Neural progenitor cell (in vitro differentiated cells): ENCODE data around the gene PTCHD1. TPM values are rescaled to one million over a fixed set of nuclear protein-coding genes. Genes with fewer than 3 reads are reported as not detected.

ENCODE experiments used
- DNase-seq: peaks from one replicate; pipeline ENCODE4 v3.0.0-alpha.2; 2016; ENCODE audit warnings: low spot score
- H2AFZ ChIP-seq: fragments of 200-600 bp; sonication (generic); replicated peaks from 2 replicates; pipeline ENCODE4 v1.6.1; 2016; ENCODE audit warnings: antibody characterized with exemption
- H3F3A ChIP-seq: fragments of 200-600 bp; sonication (generic); 2 replicates; pipeline ENCODE4 v1.6.1; 2016; ENCODE audit warnings: antibody characterized with exemption, low read depth
- H3K27ac ChIP-seq: fragments of 200-600 bp; sonication (generic); 2 replicates; pipeline ENCODE4 v1.5.1; 2016; ENCODE audit warnings: mild to moderate bottlenecking
- H3K27me3 ChIP-seq: fragments of 200-600 bp; sonication (generic); 2 replicates; pipeline ENCODE4 v1.6.1; 2016; ENCODE audit warnings: mild to moderate bottlenecking, moderate library complexity
- H3K36me3 ChIP-seq: fragments of 200-600 bp; sonication (generic); 2 replicates; pipeline ENCODE4 v1.5.1; 2016
- H3K4me1 ChIP-seq: fragments of 200-600 bp; sonication (generic); 2 replicates; pipeline ENCODE4 v1.6.1; 2016; ENCODE audit warnings: mixed run types
- H3K4me2 ChIP-seq: fragments of 200-600 bp; sonication (generic); 2 replicates; pipeline ENCODE4 v1.6.1; 2016
- H3K4me3 ChIP-seq: fragments of 200-600 bp; sonication (generic); 2 replicates; pipeline ENCODE4 v1.5.1; 2016
- H3K79me2 ChIP-seq: fragments of 200-600 bp; sonication (generic); 2 replicates; pipeline ENCODE4 v1.6.1; 2016; ENCODE audit warnings: low read depth
- H3K9ac ChIP-seq: fragments of 200-600 bp; sonication (generic); 2 replicates; pipeline ENCODE4 v1.6.1; 2016
- H3K9me3 ChIP-seq: fragments of 200-600 bp; sonication (generic); 2 replicates; pipeline ENCODE4 v1.5.1; 2016; ENCODE audit warnings: low read depth
- H4K20me1 ChIP-seq: fragments of 200-600 bp; sonication (generic); 2 replicates; pipeline ENCODE4 v1.6.1; 2016; ENCODE audit warnings: low read depth
- H3K27ac Mint-ChIP-seq: 3 replicates; pipeline ENCODE4 v1.8.0; 2021; ENCODE audit warnings: mixed read lengths
- H3K27me3 Mint-ChIP-seq: 2 replicates; pipeline ENCODE4 v1.8.0; 2022; ENCODE audit warnings: low read depth, mild to moderate bottlenecking, inconsistent platforms, moderate library complexity, mixed read lengths; ENCODE audit not compliant: insufficient read depth
- H3K36me3 Mint-ChIP-seq: 3 replicates; pipeline ENCODE4 v1.8.0; 2021; ENCODE audit warnings: mixed read lengths
- H3K4me1 Mint-ChIP-seq: 3 replicates; pipeline ENCODE4 v1.8.0; 2021; ENCODE audit warnings: mixed read lengths
- H3K4me3 Mint-ChIP-seq: 3 replicates; pipeline ENCODE4 v1.8.0; 2021; ENCODE audit warnings: mild to moderate bottlenecking, moderate library complexity, mixed read lengths
- H3K9me3 Mint-ChIP-seq: 3 replicates; pipeline ENCODE4 v1.8.0; 2020; ENCODE audit warnings: mixed read lengths
- CTCF ChIP-seq: fragments of 200-600 bp; sonication (generic); IDR thresholded peaks from 2 replicates; pipeline ENCODE4 v1.5.1; 2017; ENCODE audit warnings: antibody characterized with exemption, mild to moderate bottlenecking
- EZH2 ChIP-seq: fragments of 200-600 bp; sonication (generic); IDR thresholded peaks from 2 replicates; pipeline ENCODE4 v1.6.1; 2017; ENCODE audit warnings: antibody characterized with exemption, mild to moderate bottlenecking, moderate library complexity
- EZH2phosphoT487 ChIP-seq: fragments of 200-600 bp; sonication (generic); IDR thresholded peaks from 2 replicates; pipeline ENCODE4 v1.6.1; 2017; ENCODE audit warnings: antibody characterized with exemption
- total RNA-seq: library from RNA; depleted of rRNA; stranded (reverse); fragments of >200 nt; gene quantifications from 2 replicates; pipeline ENCODE4 v1.2.3, GENCODE V29; 2015; ENCODE audit warnings: low replicate concordance

PTCHD1 gene
- total RNA-seq, 1 donor from 2014 or later, result 0.07 TPM

DNA sequence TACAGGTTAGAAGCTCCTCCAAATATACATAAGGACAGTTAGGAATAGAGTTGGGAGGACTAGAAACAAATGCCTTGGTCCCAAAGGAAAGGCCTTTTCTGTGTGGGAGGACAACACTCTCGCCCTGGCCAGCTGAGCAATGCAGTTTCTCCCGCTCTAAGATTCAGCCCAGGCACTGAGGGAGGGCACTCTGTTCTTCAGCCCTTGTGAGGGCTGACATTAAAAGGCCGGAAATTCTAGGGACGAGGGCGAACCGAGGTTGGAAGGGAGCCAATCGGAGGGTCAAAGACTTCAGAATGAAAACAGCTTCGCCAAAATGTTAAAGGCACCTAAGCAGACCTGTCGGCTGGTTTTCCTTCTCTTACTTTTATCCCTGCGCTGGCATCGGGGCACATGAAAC, 2.9 kb upstream of the PTCHD1 start:
- no peaks in the 10 kb centered on the region for H3K36me3 Mint-ChIP-seq
- no peaks in the 10 kb centered on the region for H3K9me3 Mint-ChIP-seq
- no peak overlapping the region for H3K27ac ChIP-seq
- no peaks in the 10 kb centered on the region for H3F3A ChIP-seq
- H3K9ac ChIP-seq, result no peak overlapping the region
- no peak for TF ChIP-seq CTCF
- TF ChIP-seq EZH2, result peak; percentile 31
- H3K4me3 Mint-ChIP-seq, result peak overlapping the region; percentile 81
- H3K27ac Mint-ChIP-seq, result no peak overlapping the region
- H3K4me2 ChIP-seq, result peak overlapping the region; percentile 94
- DNase-seq, result peak; percentile 18
- peaks cover 58% of the 10 kb centered on the region for H3K27me3 Mint-ChIP-seq
- H3K79me2 ChIP-seq, result no peaks in the 10 kb centered on the region
- peaks cover 17% of the 10 kb centered on the region for H3K4me1 ChIP-seq
- peaks cover 14% of the 10 kb centered on the region for H3K4me1 Mint-ChIP-seq
- peaks cover 3% of the 10 kb centered on the region for H4K20me1 ChIP-seq
- peaks cover 76% of the 10 kb centered on the region for H3K27me3 ChIP-seq
- H3K9me3 ChIP-seq, result no peaks in the 10 kb centered on the region
- H3K36me3 ChIP-seq, result no peaks in the 10 kb centered on the region
- H2AFZ ChIP-seq, result no peak overlapping the region
- H3K4me3 ChIP-seq, result peak overlapping the region; percentile 55

- H3K27me3 Mint-ChIP-seq, result peaks cover 62% of the 10 kb centered on the region
- H3K27ac ChIP-seq, result no peak overlapping the region
- peaks cover 14% of the 10 kb centered on the region for H3K4me1 Mint-ChIP-seq
- no peak overlapping the region for H3K9ac ChIP-seq
- TF ChIP-seq EZH2phosphoT487 (peak; percentile 29), EZH2 (peak; percentile 50), CTCF (no peak)
- no peak overlapping the region for H2AFZ ChIP-seq
- no peak overlapping the region for H3K27ac Mint-ChIP-seq
- H4K20me1 ChIP-seq, result no peaks in the 10 kb centered on the region
- peaks cover 17% of the 10 kb centered on the region for H3K4me1 ChIP-seq
- H3K9me3 ChIP-seq, result no peaks in the 10 kb centered on the region
- peak overlapping the region; percentile 81 for H3K4me3 Mint-ChIP-seq
- no peaks in the 10 kb centered on the region for H3K36me3 ChIP-seq
- H3K9me3 Mint-ChIP-seq, result no peaks in the 10 kb centered on the region
- peak overlapping the region; percentile 55 for H3K4me3 ChIP-seq
- DNase-seq, result peak; percentile 29
- H3F3A ChIP-seq, result no peaks in the 10 kb centered on the region
- H3K27me3 ChIP-seq, result peaks cover 82% of the 10 kb centered on the region
- H3K79me2 ChIP-seq, result no peaks in the 10 kb centered on the region
- H3K36me3 Mint-ChIP-seq, result no peaks in the 10 kb centered on the region
- peak overlapping the region; percentile 94 for H3K4me2 ChIP-seq
Observed at GRCh38 chrX:23332101-23332887, 2.4 kb upstream of the PTCHD1 start.

DNA sequence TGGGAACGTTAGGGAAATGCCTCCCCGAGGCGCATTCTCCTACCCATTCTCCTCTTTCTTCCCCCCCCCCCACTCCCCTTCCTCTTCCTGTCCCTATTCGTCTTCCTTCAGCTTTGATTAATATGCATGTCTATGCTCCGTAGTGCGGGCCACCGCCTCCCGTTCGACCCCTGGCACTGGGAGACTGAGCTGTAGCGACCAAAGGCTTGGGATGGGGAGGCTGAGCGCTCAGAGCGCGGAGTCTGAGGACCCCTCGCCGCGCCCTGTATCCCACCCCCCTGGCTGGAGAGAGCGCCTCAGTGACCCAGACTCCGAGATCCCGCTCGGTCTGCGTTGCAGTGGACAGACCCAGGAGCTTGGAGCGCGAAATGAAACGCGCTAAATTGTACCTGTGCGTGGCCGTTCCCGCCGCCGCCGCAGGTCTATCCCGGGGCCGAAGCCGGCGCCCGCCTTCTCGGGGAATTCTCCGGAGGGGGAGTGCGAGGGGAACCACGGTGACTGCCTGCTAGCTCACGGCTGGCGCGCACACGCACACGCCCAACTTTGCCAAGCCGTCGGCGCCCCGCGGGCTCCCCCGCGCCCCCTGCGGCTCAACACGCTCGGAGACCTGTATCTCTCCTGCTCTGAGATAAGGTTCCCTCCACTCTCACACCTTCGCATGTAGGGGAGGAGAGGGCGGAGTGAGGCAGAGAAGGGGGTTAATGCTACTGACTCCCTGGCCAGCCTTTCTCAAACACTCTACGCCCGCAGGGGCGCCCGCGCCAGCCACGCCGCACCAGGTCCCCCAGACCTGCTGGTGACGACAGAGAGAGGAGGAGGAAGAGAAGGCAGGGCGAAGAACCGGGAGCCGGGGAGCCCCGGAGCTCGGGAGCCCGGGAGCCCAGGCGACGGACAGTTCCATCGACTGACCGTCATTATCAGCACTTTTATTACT, 1.5 kb upstream of the PTCHD1 start:
- H2AFZ ChIP-seq, result peak overlapping the region; percentile 79
- H3K27me3 ChIP-seq, result peaks cover 90% of the 10 kb centered on the region
- peak overlapping the region; percentile 55 for H3K4me3 ChIP-seq
- DNase-seq, result peak; percentile 32
- no peaks in the 10 kb centered on the region for H4K20me1 ChIP-seq
- no peaks in the 10 kb centered on the region for H3K79me2 ChIP-seq
- Mint-ChIP-seq H3K27ac (no peak overlapping the region), H3K4me3 (peak overlapping the region; percentile 81), H3K4me1 (peaks cover 14% of the 10 kb centered on the region), H3K36me3 (no peaks in the 10 kb centered on the region), H3K27me3 (peaks cover 70% of the 10 kb centered on the region), H3K9me3 (no peaks in the 10 kb centered on the region)
- H3K4me2 ChIP-seq, result peak overlapping the region; percentile 94
- H3F3A ChIP-seq, result no peaks in the 10 kb centered on the region
- no peak overlapping the region for H3K9ac ChIP-seq
- H3K4me1 ChIP-seq, result peaks cover 17% of the 10 kb centered on the region
- H3K27ac ChIP-seq, result no peak overlapping the region
- no peaks in the 10 kb centered on the region for H3K9me3 ChIP-seq
- no peaks in the 10 kb centered on the region for H3K36me3 ChIP-seq
- TF ChIP-seq CTCF, result no peak
- TF ChIP-seq EZH2phosphoT487, result peak; percentile 75
- peak; percentile 68 for TF ChIP-seq EZH2
